Bone marrow (tissue), 2 donors: ENCODE data around the gene PPFIBP1.

ENCODE experiments used
- DNase-seq, 2 donors: peaks; one replicate each; lab custom pipeline; 2025; lab: John Stamatoyannopoulos, UW

PPFIBP1 gene

GRCh38 chr12:27665704-27666103 is 141.7 kb downstream of the PPFIBP1 start:
- DNase-seq, result no peak

DNA sequence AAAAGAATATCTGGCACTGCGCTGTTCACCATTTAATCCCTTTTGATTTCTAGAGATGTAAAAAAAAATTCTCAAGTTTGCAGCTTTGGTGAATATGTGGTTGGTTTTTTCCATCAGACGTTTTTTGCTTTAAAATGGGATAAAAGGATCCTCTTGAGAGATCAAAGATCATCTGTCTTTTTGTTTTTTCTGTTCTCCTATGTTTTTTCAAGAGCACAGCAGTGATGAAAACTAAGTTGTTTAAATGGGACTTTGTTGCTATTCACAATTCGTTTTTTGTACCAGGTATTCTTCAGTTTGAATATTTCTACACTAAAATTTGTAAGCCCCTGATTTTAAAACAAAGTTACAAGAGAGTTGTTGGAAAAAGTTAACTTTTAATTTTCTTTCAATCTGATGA is 142.5 kb downstream of the PPFIBP1 start:
- no peak for DNase-seq

- no peak for DNase-seq
These were observed 143.5 kb downstream of the PPFIBP1 start for GRCh38 chr12:27667540-27667939.

GRCh38 chr12:27672051-27672450 is 148.0 kb downstream of the PPFIBP1 start:
- DNase-seq, result no peak

DNA sequence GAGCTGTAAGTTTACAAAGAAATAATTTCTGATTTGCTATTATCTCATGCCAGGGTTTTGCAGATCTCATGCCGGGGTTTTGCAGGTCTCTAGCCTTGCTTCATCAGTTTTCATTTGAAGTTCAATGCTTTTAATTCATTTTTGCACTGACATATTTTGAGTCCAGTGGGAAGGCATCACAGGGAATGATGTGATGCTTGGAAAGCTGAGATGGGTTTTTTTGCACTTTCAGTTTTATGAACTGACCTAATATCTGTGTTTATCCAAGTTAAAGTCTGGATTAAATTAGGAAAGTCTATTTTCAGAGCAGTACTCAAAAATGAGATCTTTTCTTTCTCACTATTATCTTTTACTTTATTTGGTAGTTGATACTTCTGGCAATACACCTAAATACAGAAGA is 148.6 kb downstream of the PPFIBP1 start:
- no peak for DNase-seq

DNA sequence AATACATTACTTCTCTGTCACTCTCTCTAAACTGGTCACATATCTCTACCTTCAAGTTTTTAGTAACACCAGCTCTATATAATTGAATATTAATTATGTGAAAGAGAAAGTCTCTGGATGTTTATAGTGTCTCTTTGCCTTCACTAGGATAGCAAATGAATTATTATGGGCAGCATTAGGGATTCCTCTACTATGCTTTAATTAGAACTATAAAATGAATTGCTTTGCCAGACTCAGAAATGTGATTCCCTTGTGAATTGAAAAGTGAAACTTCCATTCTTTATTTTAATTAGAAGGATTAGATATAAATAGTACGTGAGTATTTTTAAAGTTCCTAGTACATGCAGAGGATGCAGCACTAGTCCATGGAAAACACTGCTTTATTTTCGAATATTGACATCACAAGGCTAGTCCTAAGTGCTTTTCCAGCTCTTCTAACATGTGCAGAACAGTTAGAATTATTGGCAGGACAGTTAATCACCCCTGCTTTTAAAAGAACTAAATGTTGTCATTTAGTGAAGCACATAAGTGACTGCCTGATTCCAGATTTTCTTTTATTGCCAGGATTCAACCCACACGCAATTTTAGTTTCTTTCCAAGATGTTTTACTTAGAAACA is 149.2 kb downstream of the PPFIBP1 start:
- DNase-seq, result no peak

- DNase-seq, result no peak
These were observed 151.0 kb downstream of the PPFIBP1 start for GRCh38 chr12:27674989-27675388.

DNA sequence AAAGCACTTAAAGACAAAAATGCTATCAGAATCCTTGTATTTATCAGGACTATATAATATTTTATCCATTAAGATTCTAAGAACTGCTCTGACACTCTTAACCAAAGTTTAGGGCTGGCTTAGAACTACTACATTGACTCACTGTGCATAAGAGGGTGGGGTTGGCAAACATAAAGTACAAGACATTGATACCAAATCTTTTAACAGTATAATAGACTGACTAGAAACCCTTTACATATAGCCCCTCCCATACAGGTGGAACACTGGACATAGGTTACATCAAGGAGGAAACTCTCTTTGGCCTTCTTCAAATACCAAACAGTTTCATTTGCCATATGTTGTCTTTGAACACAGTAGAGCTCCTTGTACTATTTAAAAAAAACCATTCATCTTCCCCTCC is 156.6 kb downstream of the PPFIBP1 start:
- no peak for DNase-seq

- DNase-seq, result no peak
These were observed 158.5 kb downstream of the PPFIBP1 start for GRCh38 chr12:27682534-27682933.

DNA sequence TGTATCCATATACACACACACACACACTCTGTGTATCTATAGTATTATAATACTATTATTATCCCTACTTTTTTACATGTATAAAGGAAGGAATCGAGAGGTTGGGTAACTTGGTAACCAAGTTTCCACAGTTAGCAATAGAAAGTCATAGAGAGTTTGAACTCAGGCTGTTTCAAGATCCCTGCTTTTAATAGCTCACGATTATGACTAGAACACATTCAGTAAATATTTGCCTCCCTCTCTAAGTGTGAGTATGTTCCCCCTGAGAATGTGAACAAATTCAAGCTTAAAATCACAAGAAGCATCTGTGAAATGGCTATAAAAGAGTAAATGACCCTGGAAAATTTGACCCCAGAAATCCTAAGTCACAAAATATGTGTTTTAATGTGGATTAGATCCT is 161.3 kb downstream of the PPFIBP1 start:
- DNase-seq, result no peak

- no peak for DNase-seq
These were observed 162.1 kb downstream of the PPFIBP1 start for GRCh38 chr12:27686147-27686546.

GRCh38 chr12:27688671-27689070 is 164.7 kb downstream of the PPFIBP1 start:
- no peak for DNase-seq

GRCh38 chr12:27689558-27690180 is 165.7 kb downstream of the PPFIBP1 start:
- DNase-seq, result no peak

DNA sequence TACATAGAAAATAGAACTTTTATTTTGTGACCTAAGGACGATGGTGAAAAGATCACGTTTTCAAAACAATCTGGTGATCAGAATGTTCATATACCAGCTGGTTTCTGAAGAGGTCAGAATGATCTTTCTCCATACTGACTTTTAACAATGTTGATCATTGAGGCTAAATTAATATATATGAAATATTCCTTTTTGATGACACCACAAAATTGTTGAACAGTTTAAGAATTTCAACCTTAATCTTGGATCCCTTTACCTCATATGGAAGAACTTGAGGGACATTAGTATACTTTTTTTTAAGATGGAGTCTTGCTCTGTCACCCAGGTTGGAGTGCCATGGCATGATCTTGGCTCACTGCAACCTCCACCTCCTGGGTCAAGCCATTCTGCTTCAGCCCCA is 169.4 kb downstream of the PPFIBP1 start:
- DNase-seq, result no peak

DNA sequence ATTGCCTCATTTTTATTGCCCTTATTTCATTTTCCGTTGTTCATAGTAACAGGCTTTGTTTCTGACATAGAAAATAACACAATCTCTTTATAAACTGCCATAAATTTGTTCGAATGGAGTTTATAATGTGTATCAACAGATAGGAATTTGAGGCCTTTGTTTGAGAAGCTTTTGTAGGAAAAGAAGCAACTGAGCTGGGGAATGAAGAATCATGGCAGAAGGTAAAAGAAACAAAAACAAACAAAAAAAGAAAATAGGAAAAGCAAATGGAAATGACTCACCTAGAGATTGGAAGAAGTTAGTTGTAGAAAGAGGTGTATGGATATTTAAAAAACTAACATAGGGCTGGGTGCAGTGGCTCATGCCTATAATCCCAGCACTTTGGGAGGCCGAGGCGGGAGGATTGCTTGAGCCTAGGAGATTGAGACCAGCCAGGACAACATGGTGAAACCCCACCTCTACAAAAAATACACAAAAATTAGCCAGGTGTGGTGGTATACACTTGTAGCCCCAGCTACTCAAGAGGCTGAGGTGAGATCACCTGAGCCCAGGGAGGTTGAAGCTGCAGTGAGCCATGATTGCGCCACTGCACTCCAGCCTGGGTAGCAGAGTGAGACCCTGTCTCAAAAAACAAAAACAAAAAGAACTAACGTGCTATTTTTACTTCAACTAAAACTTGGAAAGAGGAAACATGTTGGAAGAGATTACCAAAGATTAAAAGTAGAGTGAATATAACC is 171.7 kb downstream of the PPFIBP1 start:
- DNase-seq, result no peak

DNA sequence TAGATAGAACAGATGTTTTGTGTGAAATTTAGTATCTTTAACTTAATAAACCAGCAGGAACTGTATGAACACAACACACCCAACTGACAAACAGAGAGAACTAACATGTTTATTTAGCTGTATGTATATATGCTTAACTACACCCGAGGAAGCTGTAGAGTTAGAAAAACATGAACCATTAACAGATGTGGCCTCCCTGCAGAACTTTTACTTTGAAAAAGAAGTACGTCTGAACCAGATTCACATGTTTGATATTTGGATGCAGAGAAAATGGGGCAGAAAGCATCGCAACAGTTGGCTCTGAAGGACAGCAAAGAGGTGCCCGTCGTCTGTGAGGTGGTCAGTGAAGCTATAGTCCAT is 172.3 kb downstream of the PPFIBP1 start, which contains the start of gene REP15:
Gene REP15, plus strand, starts transcription at position 155 of the 360 bp plus-strand sequence. Its CDS starts 116 bp downstream, at position 271.
- DNase-seq, result no peak

DNA sequence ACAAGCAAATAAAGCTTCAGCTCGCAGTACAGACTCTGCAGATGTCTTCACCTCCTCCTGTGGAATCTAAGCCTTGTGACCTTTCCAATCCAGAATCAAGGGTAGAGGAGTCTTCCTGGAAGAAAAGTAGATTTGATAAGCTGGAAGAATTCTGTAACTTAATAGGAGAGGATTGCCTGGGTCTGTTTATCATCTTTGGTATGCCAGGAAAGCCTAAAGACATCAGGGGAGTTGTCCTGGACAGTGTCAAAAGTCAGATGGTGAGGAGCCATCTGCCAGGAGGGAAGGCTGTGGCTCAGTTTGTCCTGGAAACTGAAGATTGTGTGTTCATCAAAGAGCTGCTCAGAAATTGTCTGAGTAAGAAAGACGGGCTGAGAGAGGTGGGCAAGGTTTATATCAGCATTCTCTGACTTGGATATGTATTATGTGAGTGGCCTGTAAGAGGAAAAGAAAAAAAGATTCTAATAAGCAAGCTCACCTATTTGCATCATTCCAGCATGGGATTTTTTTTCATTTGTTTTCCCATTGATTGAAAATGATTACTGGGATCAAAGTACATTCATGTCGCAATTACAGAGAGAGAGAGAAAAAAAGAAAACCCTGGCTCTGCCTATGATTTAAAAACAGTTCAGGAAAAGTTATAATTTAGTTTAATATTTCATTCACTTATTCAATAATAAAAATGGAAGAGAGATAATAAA is 173.0 kb downstream of the PPFIBP1 start:
- no peak for DNase-seq

DNA sequence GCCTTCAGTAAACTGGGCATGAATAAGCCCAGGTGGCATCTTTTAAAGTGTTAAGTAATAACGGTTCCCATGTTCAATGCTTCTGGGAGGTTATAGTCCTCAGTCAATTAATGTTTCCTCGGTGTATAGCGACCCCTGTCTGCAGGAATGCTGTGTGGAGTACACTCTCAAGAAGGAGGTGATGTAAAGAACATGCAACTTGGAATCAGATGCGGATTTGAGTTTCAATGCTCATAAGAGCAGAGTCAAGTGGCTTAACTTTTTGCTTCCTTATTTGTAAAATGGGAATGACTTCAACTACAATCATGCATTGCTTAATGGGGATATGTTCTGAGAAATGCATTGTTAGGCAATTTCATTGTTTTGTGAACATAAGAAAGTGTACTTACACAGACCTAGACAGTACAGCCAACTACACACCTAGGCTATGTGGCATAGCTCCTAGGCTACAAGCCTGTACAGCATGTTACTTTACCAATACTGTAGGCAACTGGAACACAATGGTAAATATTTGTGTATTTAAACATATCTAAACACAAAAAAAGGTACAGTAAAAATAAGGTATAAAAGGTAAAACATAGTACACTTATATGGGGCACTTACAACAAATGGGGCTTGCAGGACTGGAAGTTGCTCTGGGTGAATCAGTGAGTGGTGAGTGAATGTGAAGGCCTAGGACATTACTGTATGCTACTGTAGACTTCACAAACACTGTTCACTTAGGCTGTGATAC is 179.9 kb downstream of the PPFIBP1 start:
- DNase-seq, result peak; percentile 4 to 52

DNA sequence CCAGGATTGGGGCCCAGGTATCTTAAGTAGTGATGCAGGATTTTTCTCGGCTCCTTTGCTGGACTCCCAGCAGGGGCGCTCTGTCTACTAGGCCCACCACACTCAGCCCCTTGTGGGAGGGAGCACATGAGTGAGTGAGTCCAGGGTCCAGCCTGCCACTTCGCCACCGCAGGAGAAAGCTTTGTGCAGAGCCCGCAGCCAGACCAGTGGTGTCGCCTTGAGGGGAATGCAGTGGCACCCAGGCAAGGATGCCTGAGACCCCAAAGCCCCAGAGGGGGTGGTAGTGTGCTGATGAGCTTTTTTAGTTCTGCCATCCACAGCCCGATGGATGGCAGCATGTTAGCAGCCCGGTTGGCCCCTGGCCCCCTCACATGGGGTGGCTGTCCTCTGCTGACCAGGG is 181.3 kb downstream of the PPFIBP1 start:
- no peak for DNase-seq

DNA sequence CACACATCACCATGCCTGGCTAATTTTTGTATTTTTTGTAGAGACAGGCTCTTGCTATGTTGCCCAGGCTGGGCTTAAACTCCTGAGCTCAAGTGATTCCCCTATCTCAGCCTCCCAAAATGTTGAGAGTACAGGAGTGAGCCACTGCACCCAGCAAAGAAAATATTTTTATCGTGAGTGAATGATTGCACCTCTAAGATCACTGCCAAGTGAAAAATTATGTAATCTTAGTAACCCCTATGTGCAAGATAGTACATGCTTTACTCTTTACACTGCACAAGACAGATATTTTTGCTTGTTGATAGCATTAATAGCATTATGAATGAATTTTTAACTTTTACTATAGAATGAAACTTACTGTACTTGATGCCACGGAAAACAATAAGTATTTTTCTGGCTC is 183.2 kb downstream of the PPFIBP1 start:
- DNase-seq, result no peak

DNA sequence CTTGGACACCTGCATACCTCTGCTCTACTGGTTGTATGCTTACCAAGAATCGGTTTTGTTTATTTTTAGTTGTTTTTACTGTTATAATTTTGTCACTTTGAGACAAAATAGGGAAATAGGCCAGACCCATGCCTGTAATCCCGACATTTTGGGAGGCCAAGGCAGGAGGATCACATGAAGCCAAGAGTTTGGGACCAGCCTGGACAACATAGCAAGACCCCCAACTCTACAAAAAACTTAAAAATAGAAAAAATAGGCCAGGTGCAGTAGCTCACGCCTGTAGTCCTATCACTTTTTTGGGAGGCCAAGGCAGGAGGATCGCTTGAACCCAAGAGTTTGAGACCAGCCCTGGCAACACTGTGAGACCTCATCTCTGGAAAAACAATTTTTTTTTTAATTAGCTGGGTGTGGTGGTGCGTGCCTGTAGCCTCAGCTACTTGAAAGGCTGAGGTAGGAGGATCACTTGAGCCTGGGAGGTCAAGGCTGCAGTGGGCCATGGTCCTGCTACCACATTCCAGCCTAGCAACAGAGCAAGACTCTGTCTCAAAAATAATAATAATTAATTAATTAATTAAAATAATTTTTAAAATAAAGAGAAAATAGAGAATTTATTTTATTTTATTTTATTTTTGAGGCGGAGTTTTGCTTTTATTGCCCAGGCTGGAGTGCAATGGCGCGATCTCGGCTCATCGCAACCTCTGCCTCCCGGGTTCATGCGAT is 185.4 kb downstream of the PPFIBP1 start:
- DNase-seq, result no peak
